ENCODE results near the gene TMEM215. TPM values are rescaled to one million over a fixed set of nuclear protein-coding genes. Genes with fewer than 3 reads are reported as not detected.
"Not testable (repeated sequence)": the region's sequence is repeated elsewhere in the genome, so short reads cannot be mapped to it uniquely, and the experiment has no call there.

Gene TMEM215, protein sequence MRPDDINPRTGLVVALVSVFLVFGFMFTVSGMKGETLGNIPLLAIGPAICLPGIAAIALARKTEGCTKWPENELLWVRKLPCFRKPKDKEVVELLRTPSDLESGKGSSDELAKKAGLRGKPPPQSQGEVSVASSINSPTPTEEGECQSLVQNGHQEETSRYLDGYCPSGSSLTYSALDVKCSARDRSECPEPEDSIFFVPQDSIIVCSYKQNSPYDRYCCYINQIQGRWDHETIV
- total RNA-seq (2014; rRNA removed; shearing (Covaris generic)), result not detected in 2 replicates

DNA sequence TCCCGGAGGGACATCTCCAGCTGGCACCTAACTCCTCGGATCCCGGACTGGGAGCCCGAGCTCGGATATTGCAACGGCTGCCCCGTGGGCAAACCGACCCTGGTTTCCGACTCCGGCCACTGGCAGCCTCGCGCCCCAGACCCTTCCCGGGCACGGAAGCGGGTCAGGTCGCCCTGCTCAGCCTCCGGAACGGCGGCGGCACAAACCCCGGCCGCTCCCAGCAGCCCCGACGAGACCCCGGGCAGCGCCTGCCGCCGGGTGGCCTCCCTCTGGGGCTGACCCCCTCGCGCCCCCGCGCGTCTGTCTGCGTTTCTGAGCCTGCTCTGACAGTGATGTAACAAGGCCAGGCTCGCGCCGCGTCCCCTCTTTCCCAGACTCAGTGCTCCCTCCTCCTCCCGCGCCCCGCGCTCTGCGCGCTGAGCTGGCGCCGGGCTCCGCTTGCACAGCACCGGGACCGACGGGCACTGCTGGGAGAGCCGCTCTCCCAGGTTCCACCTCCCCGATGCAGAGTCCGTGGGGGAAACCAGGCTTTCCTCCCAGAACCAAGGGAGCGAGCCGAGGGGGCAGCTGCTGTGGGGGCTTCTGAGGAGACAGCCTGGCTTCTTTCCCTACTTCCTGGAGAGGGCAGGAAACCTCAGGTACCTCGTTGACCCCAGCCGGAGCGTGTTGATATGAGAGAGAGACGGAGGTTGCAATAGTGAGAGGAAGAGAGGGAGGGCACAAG lies at the start of gene TMEM215:
Gene TMEM215 (plus strand): TSS at position 373 of the 724 bp plus-strand sequence. CDS start 644 bp downstream, outside the sequence.
- no peak for DNase-seq (ENCODE audit: low spot score)

DNA sequence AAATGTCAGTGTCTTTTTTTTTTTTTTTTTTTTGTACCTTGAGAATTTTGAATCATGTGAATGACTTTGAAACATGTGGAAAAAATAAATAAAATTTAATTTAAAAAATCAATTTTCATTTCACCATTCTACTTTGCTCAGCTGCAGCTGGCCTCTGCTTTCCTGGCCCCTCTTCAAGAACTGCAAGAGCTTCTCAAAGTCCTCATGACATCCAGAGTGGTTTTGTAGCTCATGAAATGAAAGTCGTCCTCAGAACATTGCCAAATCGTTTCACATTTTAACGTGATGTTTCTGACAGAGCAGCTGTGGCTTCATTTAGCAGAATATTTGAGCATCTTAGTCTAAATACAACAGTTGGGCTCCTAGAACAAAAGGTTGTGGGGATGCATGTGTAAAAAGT lies 47.9 kb upstream of the TMEM215 start:
- no peak for DNase-seq (ENCODE audit: low spot score)

DNA sequence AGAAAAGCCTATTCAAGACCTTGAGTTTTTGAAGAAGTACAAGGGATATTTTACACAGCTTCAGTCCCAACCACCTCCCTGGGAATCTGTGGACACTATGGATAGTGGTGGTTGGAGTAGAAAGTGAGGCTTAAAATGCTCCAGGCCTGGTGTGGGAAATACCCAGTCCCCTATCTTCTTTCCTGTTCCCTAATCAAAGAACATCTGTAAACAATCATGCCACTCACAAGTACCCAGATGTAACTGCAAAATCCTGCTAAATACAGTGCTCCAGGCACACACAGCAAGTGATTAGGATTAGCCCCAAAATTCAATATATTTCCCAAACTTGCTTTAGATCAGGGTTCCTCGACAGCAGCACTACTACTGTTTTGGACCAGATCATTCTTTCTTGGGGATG lies 46.0 kb upstream of the TMEM215 start:
- no peak for DNase-seq (ENCODE audit: low spot score)

DNA sequence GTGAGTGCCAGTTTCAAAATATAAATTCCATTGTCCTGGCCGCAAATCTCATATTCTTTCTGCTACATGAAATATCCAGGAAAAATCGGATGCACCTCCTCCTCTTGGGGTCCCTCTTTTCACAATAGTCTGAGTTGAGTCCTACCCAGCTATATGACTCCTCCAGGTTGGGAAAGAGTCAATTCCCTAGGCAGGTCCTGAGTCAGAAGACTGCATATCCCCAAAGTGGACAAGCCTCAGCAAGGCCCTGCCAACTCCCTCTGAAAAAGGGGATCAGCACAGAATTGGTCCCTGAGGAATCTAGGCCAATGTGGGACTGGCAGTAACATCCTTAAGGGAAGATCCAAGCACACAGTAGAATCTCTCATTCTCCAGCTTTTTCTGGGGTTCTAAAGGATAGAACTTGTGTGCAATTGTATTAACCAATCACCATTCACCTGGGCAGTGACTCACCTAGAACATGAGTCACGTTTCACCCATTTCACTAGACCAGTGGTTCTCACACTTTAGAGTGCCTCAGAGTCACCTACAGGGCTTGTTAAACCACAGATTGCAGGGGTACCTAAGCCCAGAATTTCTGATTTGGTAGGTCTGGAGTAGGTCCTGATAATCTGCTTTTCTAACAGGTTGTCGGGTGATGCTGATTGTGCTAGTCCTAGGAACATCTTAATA lies 44.7 kb upstream of the TMEM215 start:
- peak; percentile 11 for DNase-seq (ENCODE audit: low spot score)

DNA sequence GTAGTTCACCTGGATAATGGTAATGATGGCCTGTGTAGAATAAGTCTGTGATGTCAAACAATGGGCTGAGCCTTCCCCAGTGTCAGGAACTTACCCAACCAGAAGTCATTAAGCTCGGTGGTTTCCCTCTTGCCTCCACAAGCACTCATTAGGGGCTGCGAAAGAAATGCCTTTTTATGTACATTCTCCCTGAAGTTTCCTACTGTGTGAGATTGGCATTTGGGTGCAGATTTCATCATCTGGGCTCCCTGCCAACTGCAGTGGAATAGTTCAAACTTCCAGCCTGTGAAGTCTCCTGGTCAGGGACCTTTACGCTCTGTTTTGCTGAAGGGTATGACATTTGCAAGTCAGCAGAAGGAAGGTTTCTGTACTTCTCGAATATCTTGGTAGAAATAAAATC lies 41.6 kb upstream of the TMEM215 start:
- no peak for DNase-seq (ENCODE audit: low spot score)

DNA sequence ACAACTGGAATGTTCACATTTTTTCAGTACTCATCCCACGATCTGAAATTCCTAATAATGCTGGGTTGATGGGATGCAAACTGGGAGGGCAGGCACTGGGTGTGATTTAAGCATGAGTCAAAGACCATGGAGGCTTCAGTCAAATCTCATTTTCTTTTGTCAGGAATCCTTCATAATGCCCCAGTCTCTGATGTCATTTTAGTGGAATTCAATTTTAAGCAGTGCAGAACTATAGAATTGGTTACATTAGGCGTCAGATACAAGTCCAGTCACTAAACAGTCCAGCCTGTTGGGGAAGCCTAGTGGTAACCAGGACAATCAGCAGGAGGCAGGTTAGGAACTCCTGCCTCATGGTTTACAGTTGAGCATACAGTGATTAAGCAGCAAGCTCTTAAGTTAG lies 41.0 kb upstream of the TMEM215 start:
- no peak for DNase-seq (ENCODE audit: low spot score)

DNA sequence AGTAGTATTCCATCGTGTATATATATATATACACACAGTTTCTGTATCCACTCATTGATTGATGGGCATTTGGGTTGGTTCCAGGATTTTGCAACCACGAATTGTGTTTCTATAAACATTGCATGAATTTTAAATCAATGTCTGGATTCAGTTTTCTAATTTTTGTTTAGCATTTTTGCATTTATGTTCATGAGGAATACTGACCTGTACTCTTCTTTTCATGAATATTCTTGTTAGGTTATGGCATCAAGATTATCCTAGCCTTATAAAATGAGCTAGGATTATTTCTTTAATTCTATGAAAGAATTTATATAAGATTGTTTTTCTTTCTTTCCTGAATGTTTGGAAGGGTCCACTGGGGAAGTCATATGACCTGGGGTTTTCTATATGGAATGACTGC lies 35.3 kb upstream of the TMEM215 start:
- no peak for DNase-seq (ENCODE audit: low spot score)

DNA sequence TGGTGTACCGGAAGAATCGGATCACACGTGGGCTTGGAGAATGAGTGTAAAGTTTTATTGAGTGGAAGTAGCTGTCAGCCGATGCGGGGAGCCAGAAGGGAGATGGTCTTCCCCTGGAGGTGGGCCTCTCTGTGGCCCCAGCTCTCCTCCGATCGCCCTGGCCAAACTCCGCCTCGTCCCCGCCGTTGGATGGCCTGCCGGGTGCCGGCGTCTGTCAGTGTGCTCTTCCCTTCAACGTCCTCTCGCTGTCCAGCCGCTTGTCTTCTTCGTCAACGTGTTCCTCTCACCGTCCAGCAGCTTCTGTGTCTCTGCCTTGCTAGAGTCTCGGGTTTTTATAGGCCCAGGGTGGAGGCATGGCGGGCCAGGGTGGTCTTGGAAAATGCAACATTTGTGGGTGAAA lies 27.6 kb upstream of the TMEM215 start:
- no peak for DNase-seq (ENCODE audit: low spot score)

DNA sequence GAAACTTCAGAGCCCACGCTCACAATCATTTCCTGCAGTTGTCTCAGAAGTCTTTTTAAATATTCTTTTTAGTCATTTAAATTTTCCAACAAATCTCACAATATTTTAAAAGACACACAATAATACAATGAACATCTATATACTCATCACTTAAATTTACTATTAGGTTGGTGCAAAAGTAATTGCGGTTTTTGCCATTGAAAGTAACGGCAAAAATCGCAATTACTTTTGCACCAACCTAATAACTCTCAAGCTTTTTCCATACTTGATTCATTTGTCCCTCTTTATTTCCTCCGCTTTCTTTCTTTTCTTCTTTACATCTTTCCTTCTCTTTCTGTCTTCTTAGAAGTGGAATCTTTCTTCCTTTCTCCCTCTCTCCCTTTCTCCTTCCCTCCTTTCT lies 19.2 kb upstream of the TMEM215 start:
- DNase-seq (ENCODE audit: low spot score), result no peak

DNA sequence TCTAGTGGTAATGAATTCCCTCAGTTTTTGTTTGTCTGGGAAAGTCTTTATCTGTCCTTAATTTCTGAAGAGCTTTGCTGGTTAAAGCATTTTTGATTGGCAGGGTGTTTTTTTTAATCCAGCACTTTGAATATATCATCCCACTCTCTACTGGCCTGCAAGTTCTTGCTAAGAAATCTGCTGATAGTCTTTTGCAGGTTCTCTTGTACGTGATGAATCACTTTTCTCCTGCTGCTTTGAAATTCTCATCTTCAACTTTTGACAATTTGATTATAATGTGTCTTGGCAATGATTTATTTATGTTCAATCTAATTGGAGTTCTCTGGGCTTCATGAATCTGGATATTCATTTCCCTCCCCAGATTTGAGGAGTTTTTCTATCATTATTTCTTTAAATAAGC lies 8.1 kb upstream of the TMEM215 start:
- DNase-seq (ENCODE audit: low spot score), result no peak

DNA sequence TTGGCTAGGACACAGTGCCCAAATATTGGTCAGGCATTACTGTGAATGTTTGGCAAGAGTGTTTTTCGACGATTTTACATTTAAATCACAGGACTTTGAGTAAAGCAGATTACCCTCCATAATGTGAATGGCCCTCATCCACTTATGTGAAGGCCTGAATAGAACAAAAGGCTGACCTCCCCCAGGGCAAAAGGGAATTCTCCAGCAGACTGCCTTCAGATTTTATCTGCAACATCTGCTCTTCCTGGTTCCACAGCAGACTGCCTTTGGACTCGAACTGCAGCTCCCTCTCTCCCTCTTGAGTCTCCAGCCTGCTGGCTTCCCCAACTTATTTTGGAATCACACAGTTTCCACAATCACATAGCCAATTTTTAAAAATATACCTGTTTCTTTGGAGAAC lies 7.1 kb upstream of the TMEM215 start:
- no peak for DNase-seq (ENCODE audit: low spot score)

DNA sequence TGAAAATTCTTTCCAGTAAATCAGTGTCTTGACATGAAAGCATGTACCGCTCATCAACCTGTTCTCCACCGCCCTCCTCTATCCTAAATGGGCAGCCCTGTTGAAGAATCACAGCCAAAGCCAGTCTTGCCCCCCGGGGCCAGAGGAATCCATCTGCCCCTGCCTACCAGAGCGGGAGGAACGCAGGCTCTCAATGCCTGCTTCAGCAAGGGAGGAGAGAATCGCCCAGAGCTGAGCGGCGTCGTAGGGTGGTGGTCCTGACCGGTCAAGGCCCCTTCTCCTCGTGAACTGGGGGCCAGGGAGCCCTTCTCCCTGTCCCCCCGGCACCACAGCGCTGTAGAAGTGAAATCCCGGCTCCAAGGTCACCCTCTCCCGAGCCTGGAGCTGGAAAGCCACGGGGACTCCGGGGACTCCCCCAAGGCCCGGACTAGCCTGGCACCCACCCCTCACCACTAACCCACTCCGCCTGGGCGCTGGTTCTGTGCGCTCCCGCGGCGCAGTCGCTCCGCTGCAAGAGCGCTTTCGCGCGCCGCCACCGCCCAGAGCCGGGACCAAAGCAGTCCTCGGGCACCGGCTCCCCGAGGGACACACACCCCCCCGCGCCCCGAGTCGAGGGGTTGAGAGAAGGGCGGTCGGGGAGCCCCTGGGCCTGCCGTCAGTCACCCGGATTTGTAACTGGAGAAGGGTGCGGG lies 718 bp upstream of the TMEM215 start:
- no peak for DNase-seq (ENCODE audit: low spot score)

DNA sequence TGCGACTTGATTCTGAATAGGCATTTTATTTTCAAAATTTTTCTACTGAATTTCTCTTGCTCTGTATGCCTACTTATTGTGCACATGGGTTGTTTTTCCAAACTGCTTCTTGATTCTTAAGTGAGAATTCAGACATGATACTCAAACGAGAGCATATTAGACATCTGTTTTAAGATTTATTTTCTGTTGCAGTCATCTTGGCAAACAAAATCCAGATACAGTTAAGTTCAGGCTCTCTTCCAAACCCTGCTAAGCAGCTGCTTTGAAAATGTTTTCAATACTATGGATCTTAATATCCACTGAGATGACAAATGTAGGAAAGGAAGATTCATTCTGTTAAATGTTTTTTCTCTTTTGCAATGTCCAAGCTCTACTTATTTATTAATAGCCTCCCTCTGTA lies 4.5 kb downstream of the TMEM215 start:
- no peak for DNase-seq (ENCODE audit: low spot score)

DNA sequence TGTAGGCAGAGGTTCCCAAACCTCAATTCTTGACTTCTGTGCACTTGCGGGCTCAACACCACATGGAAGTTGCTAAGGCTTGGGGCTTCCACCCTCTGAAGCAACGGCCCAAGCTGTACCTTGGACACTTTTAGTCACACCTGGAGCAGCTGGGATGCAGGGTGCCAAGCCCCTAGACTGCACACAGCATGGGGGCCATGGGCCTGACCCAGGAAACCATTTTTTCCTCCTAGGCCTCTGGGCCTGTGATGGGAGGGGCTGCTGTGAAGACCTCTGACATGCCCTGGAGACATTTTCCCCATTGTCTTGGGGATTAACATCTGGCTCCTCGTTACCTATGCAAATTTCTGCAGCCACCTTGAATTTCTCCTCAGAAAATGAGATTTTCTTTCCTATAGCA lies 12.7 kb downstream of the TMEM215 start:
- not testable (repeated sequence) for DNase-seq (ENCODE audit: low spot score)

DNA sequence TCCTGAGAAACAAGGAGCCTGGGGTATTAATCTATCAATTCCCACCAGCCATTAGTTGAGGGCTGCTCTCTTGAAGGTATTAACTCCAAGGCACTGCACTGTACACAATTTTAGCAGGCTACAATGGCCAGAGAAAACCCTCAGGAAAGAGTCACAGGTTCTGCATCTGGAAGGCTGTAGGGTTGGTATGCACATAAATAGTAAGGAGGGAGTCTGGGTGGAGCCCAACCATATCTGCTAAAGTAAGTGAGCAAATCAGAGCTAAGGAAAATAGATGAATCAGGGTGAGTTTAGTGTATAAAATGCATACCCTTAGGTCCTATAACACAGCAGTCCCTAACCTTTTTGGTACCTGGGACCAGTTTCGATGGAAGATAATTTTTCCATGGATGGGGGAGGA lies 18.2 kb downstream of the TMEM215 start:
- DNase-seq (ENCODE audit: low spot score), result no peak

DNA sequence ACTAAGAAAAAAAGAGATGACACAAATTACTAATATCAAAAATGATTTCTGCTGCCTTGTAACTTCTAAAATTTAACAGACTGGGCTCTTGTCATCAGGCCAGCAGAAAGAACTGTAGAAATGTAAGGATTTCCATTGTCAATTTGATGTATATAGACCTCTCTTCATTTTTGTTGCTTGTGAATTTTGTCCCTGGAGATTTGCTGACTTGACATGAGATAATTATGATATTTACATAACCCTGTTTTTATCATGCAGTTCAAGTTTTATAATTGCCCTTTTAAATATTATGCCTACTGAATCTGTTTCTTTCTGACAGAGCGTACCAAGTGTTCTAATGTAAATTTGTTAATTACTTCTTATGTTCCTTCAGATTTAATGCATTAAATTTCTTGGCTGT lies 23.9 kb downstream of the TMEM215 start:
- no peak for DNase-seq (ENCODE audit: low spot score)

DNA sequence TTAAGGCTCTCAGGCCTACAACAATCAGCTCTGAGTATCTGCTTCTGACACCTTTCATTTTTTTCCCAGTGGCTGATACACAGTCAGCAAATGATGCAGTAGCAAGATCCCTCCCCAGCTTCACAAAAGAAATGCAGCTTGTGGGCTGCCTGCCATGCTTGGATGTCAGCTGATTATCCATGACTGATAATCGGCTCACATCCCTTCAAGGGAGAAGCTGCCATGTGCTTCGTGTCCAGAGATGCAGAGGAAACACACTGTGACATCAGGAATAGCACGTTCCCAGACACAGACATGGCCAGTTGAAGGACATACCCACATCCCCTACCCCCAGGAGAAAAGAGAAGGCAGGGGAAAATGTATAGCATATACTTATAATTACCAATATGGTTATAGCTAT lies 27.9 kb downstream of the TMEM215 start:
- DNase-seq (ENCODE audit: low spot score), result no peak

DNA sequence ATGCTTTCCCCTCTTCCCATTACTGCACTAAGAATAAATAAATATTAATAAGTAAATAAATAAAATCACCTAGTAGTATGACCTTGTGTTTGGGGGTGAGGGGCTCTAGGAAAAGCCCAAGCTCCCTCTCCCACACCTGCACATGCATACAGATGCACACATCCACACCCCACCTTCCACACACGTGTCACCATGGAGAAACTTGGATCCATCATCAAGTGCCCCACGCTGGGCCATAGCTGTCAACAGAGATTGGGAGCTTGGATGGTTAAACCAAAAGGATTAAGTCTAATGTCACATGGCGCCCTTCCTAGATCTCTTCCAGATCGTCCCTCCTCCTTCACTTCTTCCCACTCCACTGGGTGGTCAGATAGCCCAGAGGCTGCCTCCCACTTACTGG lies 37.0 kb downstream of the TMEM215 start:
- DNase-seq (ENCODE audit: low spot score), result no peak

DNA sequence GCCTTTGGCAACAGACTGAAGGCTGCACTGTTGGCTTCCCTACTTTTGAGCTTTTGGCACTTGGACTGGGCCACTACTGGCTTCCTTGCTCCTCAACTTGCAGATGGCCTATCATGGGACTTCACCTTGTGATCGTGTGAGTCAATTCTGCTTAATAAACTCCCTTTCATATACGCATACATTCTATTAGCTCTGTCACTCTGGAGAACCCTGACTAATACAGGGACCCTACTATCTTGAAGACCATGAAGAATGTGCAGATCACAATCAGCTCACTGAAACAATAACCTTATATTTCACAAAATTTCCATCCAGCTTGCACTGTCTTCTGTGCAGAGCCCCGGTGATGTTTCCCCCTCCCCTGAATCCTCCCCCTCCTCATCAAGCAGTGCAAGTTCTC lies 39.8 kb downstream of the TMEM215 start:
- DNase-seq (ENCODE audit: low spot score), result no peak

DNA sequence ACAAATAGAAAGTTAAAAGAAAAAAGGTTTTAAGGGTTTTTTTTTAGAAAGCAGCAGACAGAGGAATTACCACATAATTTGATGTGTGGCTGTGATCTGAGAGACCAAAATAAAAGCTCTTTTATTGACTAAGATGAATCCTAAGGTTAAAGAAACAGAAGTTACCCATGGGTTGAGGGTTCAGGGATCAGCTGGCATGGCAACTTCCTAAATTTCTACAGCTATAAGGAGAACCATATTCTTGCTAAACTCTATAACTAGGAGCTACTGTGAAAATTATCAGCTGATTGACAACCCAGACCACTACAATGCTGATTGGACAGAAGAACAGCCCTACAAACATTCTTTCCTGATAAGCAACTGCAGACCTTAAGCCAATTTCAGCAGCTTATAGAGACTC lies 40.2 kb downstream of the TMEM215 start:
- no peak for DNase-seq (ENCODE audit: low spot score)

DNA sequence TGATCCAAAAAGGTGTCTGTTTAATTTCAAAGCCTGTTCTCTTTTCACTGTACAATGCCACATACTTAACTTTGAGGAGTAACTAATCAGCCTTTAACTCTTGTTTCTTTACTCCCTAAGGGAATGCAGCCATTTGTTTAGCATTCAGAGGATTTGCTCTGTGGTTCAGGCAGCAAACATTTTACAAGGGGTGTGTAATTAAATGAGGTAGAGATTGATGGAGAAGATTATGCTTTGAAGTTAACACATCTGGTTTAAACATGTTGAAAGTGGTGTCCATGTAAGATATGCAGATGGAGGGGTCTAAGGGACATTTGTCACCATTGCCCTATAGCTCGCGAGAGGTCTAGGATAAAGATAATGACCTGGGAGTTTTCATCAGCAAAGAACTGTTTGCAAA lies 41.9 kb downstream of the TMEM215 start:
- no peak for DNase-seq (ENCODE audit: low spot score)

DNA sequence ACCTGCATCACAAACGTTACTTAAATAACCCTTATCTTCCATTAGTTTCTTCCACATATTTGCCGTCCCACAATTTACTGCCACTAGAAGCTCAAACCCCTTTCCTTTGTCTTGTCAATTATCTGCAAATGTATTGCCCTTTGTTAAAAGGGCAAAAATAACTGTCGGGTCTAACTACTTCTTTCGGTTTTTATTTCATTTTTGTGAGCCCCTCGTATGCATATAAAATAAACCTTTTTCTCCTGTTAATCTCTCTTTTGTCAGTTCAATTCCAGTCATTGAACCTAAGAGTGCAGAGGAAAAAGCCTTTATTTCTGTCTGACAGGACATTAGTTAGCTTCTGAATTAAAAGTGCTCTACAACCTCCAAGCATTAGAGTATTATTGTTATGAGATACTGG lies 45.5 kb downstream of the TMEM215 start:
- no peak for DNase-seq (ENCODE audit: low spot score)

All from HT-29 (cell line).